Measurements from ENCODE around the gene ROS1.

Gene ROS1

GRCh38 chr6:117327149-117328004, 98.4 kb downstream of the ROS1 start:
- FAIRE-seq (no peak), DNase-seq (ENCODE audit: insufficient read length, low spot score) (no peak)

- no peak for DNase-seq (ENCODE audit: insufficient read length, low spot score)
- FAIRE-seq, result no peak
Observed at GRCh38 chr6:117326396-117326795, 99.3 kb downstream of the ROS1 start.

- FAIRE-seq (no peak), DNase-seq (ENCODE audit: insufficient read length, low spot score) (no peak)
Observed at GRCh38 chr6:117317261-117317660, 108.5 kb downstream of the ROS1 start.

GRCh38 chr6:117311726-117312125, 114.0 kb downstream of the ROS1 start:
- no peak for DNase-seq (ENCODE audit: insufficient read length, low spot score)
- no peak for FAIRE-seq

GRCh38 chr6:117311310-117311709, 114.4 kb downstream of the ROS1 start:
- FAIRE-seq, result no peak
- no peak for DNase-seq (ENCODE audit: insufficient read length, low spot score)

DNA sequence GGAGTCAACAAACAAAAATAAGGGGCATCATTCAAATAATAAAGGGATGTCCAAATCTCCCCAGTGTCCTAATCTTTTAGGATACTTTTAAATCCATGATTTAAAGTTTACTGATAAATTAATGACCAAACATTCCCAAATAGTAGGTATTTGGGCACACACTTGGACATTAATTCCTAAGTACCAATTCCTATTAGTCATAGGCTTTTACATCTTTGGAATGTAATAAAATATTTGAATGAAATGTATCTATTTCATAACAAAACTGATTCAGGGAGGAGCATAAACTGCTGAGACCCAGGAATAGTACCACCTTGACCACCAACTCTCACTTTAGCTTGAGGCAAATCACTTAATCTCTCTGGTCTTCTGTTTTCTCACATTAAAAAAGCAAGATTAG, 116.1 kb downstream of the ROS1 start:
- no peak for DNase-seq (ENCODE audit: insufficient read length, low spot score)
- FAIRE-seq, result no peak

- FAIRE-seq (no peak), DNase-seq (ENCODE audit: insufficient read length, low spot score) (no peak)
Observed at GRCh38 chr6:117309069-117309468, 116.7 kb downstream of the ROS1 start.

- FAIRE-seq (no peak), DNase-seq (ENCODE audit: insufficient read length, low spot score) (no peak)
Observed at GRCh38 chr6:117307655-117308054, 118.1 kb downstream of the ROS1 start.

DNA sequence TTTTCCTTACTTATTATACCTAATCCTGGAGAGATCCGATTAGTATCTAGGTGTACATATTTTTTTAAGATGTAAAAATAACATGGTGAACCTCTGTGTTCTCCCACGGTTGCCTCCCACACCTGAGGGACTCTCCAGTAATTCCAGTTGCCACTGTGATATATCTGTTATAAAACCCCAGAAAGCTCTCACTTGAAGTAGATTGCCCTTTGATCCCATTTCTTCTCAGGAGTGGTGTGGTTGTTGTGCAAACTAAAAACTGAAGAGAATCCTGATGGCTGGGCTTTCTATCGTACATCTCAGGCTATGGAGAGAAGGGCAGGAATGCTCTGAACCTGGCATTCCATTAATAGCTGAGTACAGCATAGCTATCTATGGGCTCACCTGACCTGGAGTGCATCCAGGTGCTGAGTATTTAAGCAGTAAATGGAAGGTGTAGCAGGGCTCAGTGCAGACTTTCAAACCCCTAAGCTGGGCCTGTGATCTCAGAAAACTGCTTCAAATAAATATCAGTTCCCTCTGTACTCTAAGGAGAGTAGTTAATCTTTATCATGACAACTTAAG, 119.4 kb downstream of the ROS1 start:
- FAIRE-seq (no peak), DNase-seq (ENCODE audit: insufficient read length, low spot score) (no peak)

- FAIRE-seq, result no peak
Observed at GRCh38 chr6:117304446-117304845, 121.3 kb downstream of the ROS1 start.

DNA sequence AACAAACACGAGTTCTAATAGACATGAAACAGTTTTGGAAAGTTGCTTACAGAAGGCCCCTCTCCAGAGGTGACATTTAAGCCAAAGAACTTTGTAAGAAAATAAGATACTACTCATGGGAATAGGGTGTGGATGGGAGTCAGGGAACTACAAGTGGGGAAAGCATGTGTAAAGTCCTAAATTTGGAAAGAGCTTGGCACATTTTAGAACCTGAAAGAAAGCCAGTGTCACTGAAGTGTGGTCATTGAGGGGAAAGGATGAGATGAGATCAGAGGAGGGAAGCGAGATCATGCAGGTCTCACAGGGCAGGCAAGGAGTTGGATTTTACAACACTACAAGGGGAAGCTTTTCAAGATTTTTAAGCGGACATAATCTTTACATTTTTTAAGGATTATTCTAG, 122.4 kb downstream of the ROS1 start:
- FAIRE-seq, result peak; percentile 28
- no peak for DNase-seq (ENCODE audit: insufficient read length, low spot score)

More at GRCh38 chr6:117304446-117304845, 121.3 kb downstream of the ROS1 start:
- DNase-seq (ENCODE audit: insufficient read length, low spot score), result no peak

- no peak for FAIRE-seq
- no peak for DNase-seq (ENCODE audit: insufficient read length, low spot score)
Observed at GRCh38 chr6:117298941-117299340, 126.8 kb downstream of the ROS1 start.

- FAIRE-seq, result no peak
- no peak for DNase-seq (ENCODE audit: insufficient read length, low spot score)
Observed at GRCh38 chr6:117290173-117290846, 135.4 kb downstream of the ROS1 start.

DNA sequence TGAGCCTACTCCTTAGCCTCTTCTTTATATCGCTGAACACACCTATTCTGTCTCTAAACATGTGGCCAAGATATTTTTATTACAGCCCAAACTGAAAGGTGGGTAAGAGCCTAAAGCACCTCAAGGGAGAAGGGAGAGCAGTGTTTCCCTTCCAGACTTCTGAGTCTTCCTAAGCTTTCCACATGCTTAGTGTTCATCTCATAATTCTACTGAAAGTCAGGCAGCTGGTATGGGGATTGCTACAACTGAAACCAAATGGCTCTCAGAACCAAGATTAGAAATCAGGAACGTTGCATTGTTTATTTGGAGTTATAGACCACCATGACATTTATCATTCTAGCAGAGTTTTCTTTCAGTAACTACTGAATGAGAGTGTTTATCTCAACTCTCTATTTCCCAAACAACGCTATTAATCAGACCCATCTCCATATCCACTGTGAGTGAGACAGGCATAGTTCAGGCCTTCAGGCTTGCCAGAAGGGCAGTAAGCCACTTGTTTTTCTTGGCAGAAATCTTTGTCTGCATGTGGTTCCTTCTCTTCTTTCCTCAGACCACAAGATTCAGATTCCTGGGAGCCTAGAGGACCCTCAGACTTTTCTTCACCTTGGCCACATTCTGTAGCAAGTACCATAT, 137.5 kb downstream of the ROS1 start:
- DNase-seq (ENCODE audit: insufficient read length, low spot score), result no peak
- FAIRE-seq, result no peak

DNA sequence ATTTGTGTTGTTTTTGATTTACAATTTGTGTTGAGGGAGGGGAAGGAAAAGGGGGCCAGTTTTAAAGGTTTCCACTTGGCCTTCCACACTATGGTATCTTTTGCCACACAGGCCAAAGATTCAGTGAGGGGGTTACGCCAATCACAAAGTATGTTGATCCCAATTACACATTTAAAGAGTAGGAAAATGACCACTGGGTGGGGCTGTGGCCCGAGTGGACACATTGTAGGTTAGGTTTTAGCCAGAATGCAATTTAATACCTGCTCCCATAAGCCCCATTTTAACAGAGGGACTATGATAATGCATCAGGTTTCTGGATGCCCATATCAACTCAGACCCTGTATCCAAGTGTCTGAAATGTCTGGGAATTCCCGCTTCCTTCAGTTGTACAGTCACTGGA, 144.8 kb downstream of the ROS1 start:
- no peak for FAIRE-seq
- no peak for DNase-seq (ENCODE audit: insufficient read length, low spot score)

GRCh38 chr6:117276778-117277316, 148.9 kb downstream of the ROS1 start:
- FAIRE-seq, result no peak
- DNase-seq (ENCODE audit: insufficient read length, low spot score), result no peak

DNA sequence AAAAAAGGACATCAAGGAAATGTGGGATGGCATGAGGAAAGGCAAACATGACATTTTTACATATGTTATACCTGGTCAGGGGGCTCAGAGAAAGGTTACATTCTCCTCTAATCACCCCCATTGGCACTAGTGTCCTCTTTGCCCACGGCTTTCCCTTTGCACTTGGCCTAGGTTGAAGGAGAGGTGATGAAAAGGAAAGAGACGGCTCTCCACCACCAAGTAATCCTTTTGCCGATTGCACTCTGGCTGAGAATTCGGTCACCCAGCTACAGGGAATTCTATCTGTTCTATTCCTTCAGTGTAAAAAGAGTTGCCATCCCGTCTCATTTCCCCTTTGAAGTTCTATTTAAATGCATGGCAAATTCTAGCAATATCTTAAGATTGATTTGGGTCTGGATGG, 150.0 kb downstream of the ROS1 start:
- FAIRE-seq (no peak), DNase-seq (ENCODE audit: insufficient read length, low spot score) (no peak)

GRCh38 chr6:117275205-117275604, 150.5 kb downstream of the ROS1 start:
- DNase-seq (ENCODE audit: insufficient read length, low spot score), result no peak
- no peak for FAIRE-seq

DNA sequence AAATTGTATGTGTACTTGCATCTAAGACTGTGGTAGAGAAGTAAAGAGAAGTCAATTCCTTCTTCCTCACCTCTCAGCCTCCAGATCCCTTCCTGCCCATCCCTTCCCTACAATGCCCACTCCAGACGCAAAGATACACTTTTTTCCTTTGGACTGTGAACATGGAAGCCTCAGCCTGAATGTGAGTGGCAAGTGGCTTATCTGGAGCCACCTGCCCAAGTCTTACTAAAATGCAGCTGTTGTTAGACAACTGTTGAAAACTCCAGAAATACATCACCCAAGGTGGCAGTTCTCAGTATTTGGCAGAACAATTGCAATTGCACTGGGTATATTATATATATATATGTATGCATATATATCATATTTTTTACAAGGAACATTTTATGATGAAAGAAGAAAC, 152.9 kb downstream of the ROS1 start:
- FAIRE-seq, result no peak

GRCh38 chr6:117272032-117272866, 153.5 kb downstream of the ROS1 start:
- FAIRE-seq, result no peak
- no peak for DNase-seq (ENCODE audit: insufficient read length, low spot score)

More for the DNA sequence above, 152.9 kb downstream of the ROS1 start:
- DNase-seq (ENCODE audit: insufficient read length, low spot score), result no peak
